Hematopoietic multipotent progenitor cell treated with erythropoietin and hydrocortisone succinate and interleukin-3 and kit ligand, for 17 days (in vitro differentiated cells): ENCODE data around the gene RUNX1.

ENCODE experiments used
- DNase-seq: peaks from one replicate; pipeline ENCODE4 v3.0.0-alpha.2; 2015; ENCODE audit warnings: low spot score

Gene RUNX1

GRCh38 chr21:34825101-34825500 is 224.0 kb downstream of the RUNX1 start:
- DNase-seq: no peak

DNA sequence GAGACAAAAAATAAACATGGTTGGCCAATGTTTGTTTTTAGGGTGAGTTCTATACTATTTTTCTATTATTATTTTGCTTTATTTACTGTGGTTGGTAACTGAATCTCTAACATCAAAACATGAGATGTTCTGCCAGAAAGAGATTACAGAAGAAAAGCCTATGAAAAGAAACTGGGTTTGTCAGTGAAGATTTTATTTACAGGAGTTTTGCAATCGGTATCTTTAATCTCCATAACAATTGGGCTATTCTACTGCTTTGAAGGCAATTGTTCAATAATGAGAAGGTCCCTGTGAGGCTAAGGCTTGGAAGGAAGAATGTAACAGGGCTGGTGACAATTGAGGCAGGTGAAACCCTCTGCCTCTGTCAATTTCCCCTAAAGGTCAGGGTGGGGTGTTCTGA is 224.8 kb downstream of the RUNX1 start:
- DNase-seq: no peak

DNA sequence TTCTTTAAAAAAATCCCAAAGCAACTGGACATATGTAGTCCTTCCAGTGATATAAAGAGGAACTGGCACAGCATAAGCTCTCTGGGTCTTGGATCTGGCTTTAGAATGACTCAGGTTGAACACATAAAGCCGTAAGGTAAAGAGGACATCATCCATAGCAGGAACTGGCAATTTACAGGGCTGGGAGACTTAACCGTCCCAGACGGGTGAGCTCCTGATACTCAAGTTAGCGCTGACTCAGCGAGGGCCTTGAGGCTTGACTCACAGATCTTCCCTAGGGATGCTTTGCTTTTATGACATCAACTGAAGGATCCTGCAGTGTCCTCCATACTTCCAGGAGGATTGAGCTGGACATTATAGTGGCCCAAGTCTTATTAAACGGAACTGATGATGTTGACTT is 226.2 kb downstream of the RUNX1 start:
- DNase-seq: no peak

DNA sequence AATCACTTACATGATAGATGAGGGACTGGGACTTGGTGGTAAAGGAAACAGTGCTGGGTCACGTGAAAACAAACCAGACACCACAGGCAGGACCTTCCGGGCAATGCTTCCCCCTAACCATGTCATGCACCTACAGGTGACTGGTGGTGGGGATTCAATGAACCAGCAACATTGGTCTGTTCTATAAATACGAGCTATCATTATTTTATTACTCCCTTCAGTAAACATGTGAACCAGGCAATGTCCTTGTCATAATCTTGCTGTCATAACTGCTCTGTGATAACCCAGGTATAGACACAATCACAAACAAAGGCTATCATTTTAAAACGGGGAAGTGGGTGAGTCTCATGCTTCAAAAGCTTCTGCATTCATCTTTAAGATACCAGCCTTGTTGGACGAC is 226.9 kb downstream of the RUNX1 start:
- no peak for DNase-seq

GRCh38 chr21:34821717-34822116 is 227.4 kb downstream of the RUNX1 start:
- DNase-seq: no peak

DNA sequence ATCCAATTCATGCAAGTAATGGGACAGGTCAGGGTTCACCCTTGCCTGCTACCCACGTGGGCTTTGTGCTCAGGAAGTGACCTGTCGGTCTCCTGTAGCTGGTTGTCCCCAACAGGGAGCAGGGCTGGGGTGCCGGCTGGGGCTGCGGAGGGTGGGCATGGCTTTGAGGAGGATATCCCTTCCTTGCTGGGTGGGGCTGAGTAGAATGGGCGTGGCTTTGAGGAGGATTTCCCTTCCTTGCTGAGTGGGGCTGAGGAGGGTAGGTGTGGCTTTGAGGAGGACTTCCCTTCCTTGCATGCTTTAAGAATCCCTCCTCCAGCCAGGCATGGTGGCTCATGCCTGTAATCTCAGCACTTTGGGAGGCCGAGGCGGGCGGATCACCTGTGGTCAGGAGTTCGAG is 229.1 kb downstream of the RUNX1 start:
- DNase-seq: no peak

DNA sequence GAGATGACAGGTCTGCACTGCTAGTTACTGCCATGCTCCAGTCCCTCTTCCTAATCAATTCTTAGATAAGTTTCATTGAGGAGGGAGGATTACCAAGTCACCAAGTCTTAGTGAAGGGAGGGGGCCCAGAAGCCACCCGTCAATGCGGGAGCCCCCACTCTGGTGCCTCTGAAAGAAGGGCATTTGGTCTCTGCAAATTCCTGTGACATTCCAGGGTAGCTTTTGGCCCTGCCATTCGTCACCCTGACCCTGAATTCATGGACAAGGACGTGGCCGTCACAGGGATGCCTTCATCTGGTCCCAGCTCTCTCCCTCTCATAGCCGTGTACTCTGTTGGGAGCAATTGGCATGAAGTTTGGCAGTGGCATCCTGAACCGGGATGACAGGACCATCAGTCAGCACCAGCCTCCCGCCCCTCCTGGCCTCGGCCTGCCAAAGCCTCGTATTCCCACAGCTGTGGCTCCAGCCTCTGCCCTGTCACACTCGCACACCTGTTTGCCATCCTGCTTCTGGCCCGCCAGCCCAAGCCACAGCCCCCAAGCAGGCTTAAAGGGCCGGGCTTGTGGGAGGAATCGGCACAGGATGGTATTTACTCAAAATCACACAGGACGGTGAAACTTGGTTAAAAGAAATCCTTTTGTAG is 229.6 kb downstream of the RUNX1 start:
- no peak for DNase-seq

DNA sequence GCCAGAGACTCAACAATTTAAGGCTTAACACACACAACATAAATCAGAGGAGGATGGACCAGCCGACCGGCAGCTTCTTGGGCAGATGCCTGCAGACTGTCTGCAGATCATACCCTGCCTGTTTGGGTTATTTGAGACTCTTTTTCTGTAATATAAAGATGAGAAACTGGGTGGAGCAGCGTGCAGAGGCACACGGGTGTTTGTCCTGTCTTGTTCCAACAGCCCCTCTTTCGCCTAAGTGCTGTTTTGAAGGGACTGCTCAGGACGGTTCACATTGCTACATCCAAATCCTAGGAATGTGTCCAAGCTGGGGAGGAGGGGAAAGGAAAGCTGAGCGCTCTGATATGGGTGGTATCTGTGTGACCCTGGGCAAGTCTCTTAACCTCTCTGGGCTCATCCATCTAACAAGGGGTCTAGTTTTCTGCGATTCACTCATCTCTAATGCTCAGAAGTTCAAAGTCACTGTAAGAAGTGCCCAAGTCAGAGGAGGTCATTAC is 230.4 kb downstream of the RUNX1 start:
- DNase-seq: no peak

DNA sequence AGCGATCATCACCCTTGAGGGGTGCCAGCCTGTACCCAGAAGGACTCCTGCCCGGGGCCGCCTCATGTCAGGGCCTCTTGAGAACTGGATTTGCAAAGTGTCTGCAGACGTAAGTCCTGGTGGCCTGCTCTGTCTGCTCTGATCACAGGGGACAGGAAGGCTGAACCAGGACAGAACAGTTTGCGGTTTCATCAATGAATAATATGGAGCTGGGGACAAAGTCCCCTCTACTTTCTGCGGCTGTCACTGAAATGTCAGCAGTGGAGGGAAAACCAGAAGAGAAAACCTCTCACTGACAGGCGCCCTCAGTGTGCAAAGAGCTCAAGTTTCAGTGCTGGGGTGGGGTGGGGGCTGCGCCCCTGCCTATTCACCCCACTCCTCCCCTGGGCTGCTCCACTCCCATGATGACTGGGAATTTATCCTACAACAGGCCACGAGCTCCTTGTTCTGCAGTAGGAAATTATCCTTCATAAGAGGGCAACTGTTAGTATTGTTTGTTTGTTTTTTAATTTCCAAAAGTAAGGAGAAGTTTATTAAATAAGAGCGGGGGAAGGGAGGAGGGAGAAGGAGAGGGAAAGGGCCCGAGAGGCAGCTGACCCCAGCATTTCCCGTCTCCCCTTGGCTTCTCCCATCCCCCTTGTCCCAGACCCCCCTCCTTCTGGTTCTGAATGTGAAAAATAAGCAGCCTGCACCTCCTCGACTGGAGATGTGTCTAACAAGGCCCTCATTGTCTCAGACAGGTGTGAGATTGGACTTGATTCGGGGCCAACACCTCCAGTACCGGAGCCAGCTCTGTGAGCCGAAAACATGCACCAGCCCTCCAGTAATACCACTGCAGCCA is 231.1 kb downstream of the RUNX1 start:
- DNase-seq: no peak

- DNase-seq: no peak
Observed at GRCh38 chr21:34815831-34816705, 233.0 kb downstream of the RUNX1 start.

GRCh38 chr21:34814529-34814951 is 234.6 kb downstream of the RUNX1 start:
- DNase-seq: no peak

DNA sequence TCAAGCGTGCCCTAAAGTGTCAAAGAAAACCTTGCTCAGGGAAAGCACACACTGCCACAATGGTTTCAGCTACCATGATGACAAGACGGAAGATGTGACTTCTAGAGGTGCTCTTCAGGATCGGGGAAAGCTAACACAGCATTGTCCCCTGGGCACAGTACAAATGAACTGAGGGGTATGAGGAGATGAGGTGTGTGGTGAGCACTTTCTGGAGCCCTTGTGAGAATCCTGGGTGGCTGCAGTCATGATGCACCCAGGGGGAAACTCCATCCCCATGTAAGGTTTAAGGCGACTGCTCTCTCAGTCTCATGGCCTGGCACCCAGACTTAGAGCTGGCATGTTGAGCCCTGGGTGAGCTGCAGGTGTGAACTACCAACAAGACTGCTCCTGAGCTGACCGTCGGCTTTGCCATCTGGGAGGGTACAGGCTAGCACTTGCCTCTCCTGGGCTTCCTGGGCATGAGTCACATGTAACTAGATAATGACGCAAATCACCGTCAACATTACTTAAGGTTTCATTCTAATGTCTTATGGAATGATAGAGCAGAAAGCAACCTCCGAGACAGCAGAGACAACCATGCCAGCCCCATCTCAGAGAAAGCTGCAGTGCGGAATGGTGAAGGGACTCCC is 235.7 kb downstream of the RUNX1 start:
- no peak for DNase-seq

GRCh38 chr21:34812504-34813265 is 236.4 kb downstream of the RUNX1 start:
- DNase-seq: no peak

DNA sequence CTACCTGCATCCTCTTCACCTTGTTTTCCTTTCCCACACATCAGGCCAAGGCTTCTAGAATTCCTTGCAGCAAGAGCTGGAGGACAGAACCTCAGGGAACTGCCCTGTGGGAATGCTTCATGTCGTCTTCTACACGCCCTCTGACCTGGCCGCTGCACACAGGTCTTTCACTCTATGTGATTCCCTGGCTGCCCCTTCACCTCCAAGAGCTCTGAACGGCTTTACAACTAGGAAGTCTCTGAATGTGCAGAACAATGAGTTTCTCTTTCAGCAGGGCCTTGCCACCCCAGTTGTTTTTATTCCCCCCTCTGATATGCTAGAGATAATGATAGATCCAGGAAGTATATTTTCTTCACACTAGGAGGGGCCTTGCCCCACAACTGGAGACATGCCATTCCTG is 237.7 kb downstream of the RUNX1 start:
- DNase-seq: no peak

- no peak for DNase-seq
Observed at GRCh38 chr21:34810786-34811185, 238.3 kb downstream of the RUNX1 start.

GRCh38 chr21:34809822-34810221 is 239.3 kb downstream of the RUNX1 start:
- no peak for DNase-seq

GRCh38 chr21:34808569-34809204 is 240.4 kb downstream of the RUNX1 start:
- no peak for DNase-seq

DNA sequence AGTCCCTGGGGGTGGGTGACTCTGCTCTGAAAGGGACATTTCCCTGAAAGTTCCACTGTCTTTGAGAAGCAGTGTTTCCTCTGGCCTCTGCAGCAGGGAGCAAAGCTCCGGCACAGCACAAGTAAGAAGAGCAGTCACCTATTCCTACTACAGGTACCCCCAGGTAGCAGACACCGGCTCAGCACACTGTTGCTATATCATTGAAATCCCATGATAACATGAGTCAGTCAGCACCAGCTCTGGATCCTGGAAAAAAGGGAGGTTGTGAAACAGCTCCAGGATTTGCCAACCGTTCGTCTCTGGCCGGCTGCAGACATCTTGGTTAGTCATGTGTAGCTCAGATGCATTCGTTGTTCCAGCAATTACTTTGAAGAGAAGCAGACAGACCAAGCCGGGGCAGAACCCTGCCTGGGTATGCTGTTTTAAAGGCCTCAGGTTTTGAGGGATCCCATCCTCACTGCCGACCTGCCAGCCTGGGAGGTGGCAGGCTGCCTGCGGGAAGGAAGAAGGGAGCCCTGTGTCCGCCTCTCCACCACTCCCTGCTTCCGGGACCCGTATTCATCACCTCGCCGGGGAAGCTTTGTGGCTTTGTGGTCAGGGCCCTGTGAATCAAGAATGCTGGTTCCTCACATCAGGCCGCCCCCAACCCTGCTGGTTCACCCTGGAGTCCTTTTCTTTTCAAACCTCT is 241.1 kb downstream of the RUNX1 start:
- no peak for DNase-seq

DNA sequence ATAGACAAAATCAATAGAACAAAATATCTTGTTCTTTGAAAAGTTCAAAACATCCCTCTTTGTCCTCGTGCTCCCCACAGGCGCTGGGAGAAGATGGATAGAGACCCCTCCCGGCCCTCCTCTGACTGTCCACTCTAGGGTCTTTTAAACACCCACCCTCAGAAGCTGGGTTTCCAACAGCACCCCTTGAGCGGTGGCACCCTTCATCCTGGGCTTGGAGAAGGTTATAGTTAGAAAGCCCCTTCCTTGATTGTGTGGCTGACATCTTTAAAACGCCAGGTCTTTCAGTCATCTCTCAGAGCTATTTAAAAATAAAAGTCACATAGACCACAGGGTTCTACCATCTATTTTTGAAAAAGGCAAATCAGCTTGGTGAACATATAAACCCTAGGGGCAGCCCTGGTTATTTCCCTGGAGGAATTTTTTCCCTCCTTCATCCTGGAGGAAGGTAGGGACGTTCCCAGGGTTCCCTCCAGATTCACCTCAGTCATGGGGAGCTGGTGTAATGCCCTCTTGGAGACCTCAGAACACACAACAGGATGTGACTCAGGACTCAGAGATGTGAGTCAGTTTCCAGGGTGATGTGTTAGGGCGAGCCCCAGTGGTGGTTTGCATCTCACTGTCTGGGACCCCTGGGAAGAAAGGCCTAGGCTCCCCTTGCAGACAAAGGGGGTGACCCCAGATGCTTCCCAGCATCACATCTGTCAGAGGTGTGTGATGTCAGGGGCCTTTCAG is 241.8 kb downstream of the RUNX1 start:
- DNase-seq: no peak
